Stimulated activated memory B cell treated with anti-CD40 and anti-IgM and Interleukin-4, amounts not matched to agents 10 μg/mL and 1 μg/mL and 100 μg/mL, for 72 hours (primary cell): ENCODE data around the gene CSTPP1.

Experiments used
- ATAC-seq: fragments of 150-1000 bp; cut with Tn5 transposase; 2 replicates; pipeline ENCODE4 v1.10.0; 2021
- H3K27ac Mint-ChIP-seq: one replicate; pipeline ENCODE4 v1.8.0; 2022; ENCODE audit warnings: mild to moderate bottlenecking, mixed read lengths
- H3K27me3 Mint-ChIP-seq: one replicate; pipeline ENCODE4 v1.8.0; 2022; ENCODE audit warnings: mixed read lengths
- H3K36me3 Mint-ChIP-seq: one replicate; pipeline ENCODE4 v1.8.0; 2022; ENCODE audit warnings: mixed read lengths
- H3K4me1 Mint-ChIP-seq: one replicate; pipeline ENCODE4 v1.8.0; 2022; ENCODE audit warnings: mixed read lengths
- H3K4me3 Mint-ChIP-seq: one replicate; pipeline ENCODE4 v1.8.0; 2022; ENCODE audit warnings: mild to moderate bottlenecking, moderate library complexity, mixed read lengths
- H3K9me3 Mint-ChIP-seq: one replicate; pipeline ENCODE4 v1.8.0; 2022; ENCODE audit warnings: mixed read lengths

The CSTPP1 gene

GRCh38 chr11:47178316-47178715 lies 241.8 kb downstream of the CSTPP1 start:
- peaks cover 39% of the 10 kb centered on the region for H3K4me1 Mint-ChIP-seq
- no peak overlapping the region for H3K4me3 Mint-ChIP-seq
- H3K27ac Mint-ChIP-seq: peak overlapping the region; percentile 95
- ATAC-seq: no peak
- H3K27me3 Mint-ChIP-seq: peaks cover 3% of the 10 kb centered on the region
- peaks cover 6% of the 10 kb centered on the region for H3K36me3 Mint-ChIP-seq
- H3K9me3 Mint-ChIP-seq: no peaks in the 10 kb centered on the region

- Mint-ChIP-seq H3K4me3 (no peak overlapping the region), H3K27me3 (peaks cover 10% of the 10 kb centered on the region), H3K36me3 (no peaks in the 10 kb centered on the region), H3K27ac (peak overlapping the region; percentile 95), H3K9me3 (no peaks in the 10 kb centered on the region), H3K4me1 (peaks cover 32% of the 10 kb centered on the region)
- ATAC-seq: no peak
Measured at GRCh38 chr11:47178737-47179654, 242.4 kb downstream of the CSTPP1 start.

GRCh38 chr11:47179655-47179991 lies 243.1 kb downstream of the CSTPP1 start:
- no peaks in the 10 kb centered on the region for H3K36me3 Mint-ChIP-seq
- peaks cover 16% of the 10 kb centered on the region for H3K27me3 Mint-ChIP-seq
- H3K27ac Mint-ChIP-seq: peak overlapping the region; percentile 95
- no peaks in the 10 kb centered on the region for H3K9me3 Mint-ChIP-seq
- H3K4me3 Mint-ChIP-seq: no peak overlapping the region
- peaks cover 32% of the 10 kb centered on the region for H3K4me1 Mint-ChIP-seq
- no peak for ATAC-seq

- Mint-ChIP-seq H3K27ac (no peak overlapping the region), H3K27me3 (peaks cover 22% of the 10 kb centered on the region), H3K4me1 (peaks cover 29% of the 10 kb centered on the region), H3K4me3 (no peak overlapping the region), H3K36me3 (no peaks in the 10 kb centered on the region), H3K9me3 (no peaks in the 10 kb centered on the region)
- no peak for ATAC-seq
Measured at GRCh38 chr11:47180006-47180787, 243.6 kb downstream of the CSTPP1 start.

GRCh38 chr11:47181271-47181670 lies 244.7 kb downstream of the CSTPP1 start:
- H3K27me3 Mint-ChIP-seq: peaks cover 23% of the 10 kb centered on the region
- no peak overlapping the region for H3K4me3 Mint-ChIP-seq
- no peak for ATAC-seq
- no peaks in the 10 kb centered on the region for H3K36me3 Mint-ChIP-seq
- H3K4me1 Mint-ChIP-seq: peaks cover 19% of the 10 kb centered on the region
- H3K27ac Mint-ChIP-seq: no peak overlapping the region
- H3K9me3 Mint-ChIP-seq: no peaks in the 10 kb centered on the region

- H3K9me3 Mint-ChIP-seq: no peaks in the 10 kb centered on the region
- H3K27me3 Mint-ChIP-seq: peaks cover 33% of the 10 kb centered on the region
- no peak for ATAC-seq
- H3K4me3 Mint-ChIP-seq: no peak overlapping the region
- peaks cover 25% of the 10 kb centered on the region for H3K4me1 Mint-ChIP-seq
- H3K36me3 Mint-ChIP-seq: no peaks in the 10 kb centered on the region
- H3K27ac Mint-ChIP-seq: no peak overlapping the region
Measured at GRCh38 chr11:47182380-47182779, 245.8 kb downstream of the CSTPP1 start.

GRCh38 chr11:47183031-47183856 lies 246.7 kb downstream of the CSTPP1 start:
- H3K4me1 Mint-ChIP-seq: peaks cover 21% of the 10 kb centered on the region
- H3K4me3 Mint-ChIP-seq: no peak overlapping the region
- no peak for ATAC-seq
- no peaks in the 10 kb centered on the region for H3K36me3 Mint-ChIP-seq
- no peaks in the 10 kb centered on the region for H3K9me3 Mint-ChIP-seq
- no peak overlapping the region for H3K27ac Mint-ChIP-seq
- peaks cover 33% of the 10 kb centered on the region for H3K27me3 Mint-ChIP-seq

- Mint-ChIP-seq H3K4me3 (no peak overlapping the region), H3K36me3 (no peaks in the 10 kb centered on the region), H3K27me3 (peaks cover 33% of the 10 kb centered on the region), H3K9me3 (no peaks in the 10 kb centered on the region), H3K4me1 (peaks cover 21% of the 10 kb centered on the region), H3K27ac (no peak overlapping the region)
- no peak for ATAC-seq
Measured at GRCh38 chr11:47183969-47184368, 247.4 kb downstream of the CSTPP1 start.

- Mint-ChIP-seq H3K4me1 (peaks cover 14% of the 10 kb centered on the region), H3K9me3 (no peaks in the 10 kb centered on the region), H3K4me3 (no peak overlapping the region), H3K36me3 (no peaks in the 10 kb centered on the region), H3K27me3 (peaks cover 33% of the 10 kb centered on the region), H3K27ac (no peak overlapping the region)
- no peak for ATAC-seq
Measured at GRCh38 chr11:47184711-47185304, 248.2 kb downstream of the CSTPP1 start.

- H3K36me3 Mint-ChIP-seq: no peaks in the 10 kb centered on the region
- no peaks in the 10 kb centered on the region for H3K9me3 Mint-ChIP-seq
- H3K4me3 Mint-ChIP-seq: peak overlapping the region; percentile 64
- H3K27ac Mint-ChIP-seq: no peak overlapping the region
- peaks cover 33% of the 10 kb centered on the region for H3K27me3 Mint-ChIP-seq
- peaks cover 13% of the 10 kb centered on the region for H3K4me1 Mint-ChIP-seq
- ATAC-seq: peak; percentile 9
Measured at GRCh38 chr11:47185305-47186075, 248.9 kb downstream of the CSTPP1 start.

GRCh38 chr11:47186076-47186699 lies 249.6 kb downstream of the CSTPP1 start, which contains the start of gene PACSIN3:
TSS of gene PACSIN3 (minus strand) at chr11:47186434. CDS start at chr11:47182727, 3,707 bp downstream.
- Mint-ChIP-seq H3K4me1 (peaks cover 13% of the 10 kb centered on the region), H3K9me3 (no peaks in the 10 kb centered on the region), H3K4me3 (peak within 1 kb of the TSS; percentile 80), H3K36me3 (no peaks in the 10 kb centered on the region), H3K27ac (peak within 1 kb of the TSS; percentile 27), H3K27me3 (peaks cover 33% of the 10 kb centered on the region)
- peak; percentile 75 for ATAC-seq

- no peaks in the 10 kb centered on the region for H3K36me3 Mint-ChIP-seq
- peak overlapping the region; percentile 80 for H3K4me3 Mint-ChIP-seq
- H3K9me3 Mint-ChIP-seq: no peaks in the 10 kb centered on the region
- ATAC-seq: peak; percentile 68
- peaks cover 33% of the 10 kb centered on the region for H3K27me3 Mint-ChIP-seq
- H3K4me1 Mint-ChIP-seq: peaks cover 13% of the 10 kb centered on the region
- H3K27ac Mint-ChIP-seq: peak overlapping the region; percentile 27
Measured at GRCh38 chr11:47186700-47187695, 250.4 kb downstream of the CSTPP1 start.

GRCh38 chr11:47187723-47188122 lies 251.2 kb downstream of the CSTPP1 start:
- H3K4me1 Mint-ChIP-seq: peaks cover 13% of the 10 kb centered on the region
- H3K36me3 Mint-ChIP-seq: no peaks in the 10 kb centered on the region
- peaks cover 33% of the 10 kb centered on the region for H3K27me3 Mint-ChIP-seq
- no peak for ATAC-seq
- H3K4me3 Mint-ChIP-seq: no peak overlapping the region
- no peaks in the 10 kb centered on the region for H3K9me3 Mint-ChIP-seq
- H3K27ac Mint-ChIP-seq: peak overlapping the region; percentile 27
